ENCODE data around the gene CDC14A. TPM values are rescaled to one million over a fixed set of nuclear protein-coding genes. Genes with fewer than 3 reads are reported as not detected.

The CDC14A gene
- total and polyA plus RNA-seq, 2 of the 8 experiments (the other 6 are each of a cell fraction or from before 2014, with no cell fraction given) = 3.2 to 8.9 TPM

GRCh38 chr1:100346387-100346786, 5.9 kb upstream of the CDC14A start (continued):
- no peak for TF ChIP-seq SP1 (IDR thresholded peaks at IDR 0.05; ENCODE audit: low read depth, low read length)
- TF ChIP-seq KDM1A (IDR thresholded peaks at IDR 0.05; ENCODE audit: borderline replicate concordance, low read length) = no peak
- no peak for TF ChIP-seq SUZ12 (IDR thresholded peaks at IDR 0.05; ENCODE audit: low read length)
- no peak for TF ChIP-seq SP2 (IDR thresholded peaks at IDR 0.05; ENCODE audit: low read length)
- TF ChIP-seq BRCA1 (IDR thresholded peaks at IDR 0.05; ENCODE audit: low read depth, low read length) = no peak
- TF ChIP-seq FOSL1 (IDR thresholded peaks at IDR 0.05; ENCODE audit: insufficient read depth, low read depth, low read length) = no peak

Measured in H1 (cell line).